ENCODE results near the gene CDK2AP2.
A peak's percentile ranks its signal among the peaks of the same experiment; 100 is the strongest.
"Not testable (repeated sequence)": the region's sequence is repeated elsewhere in the genome, so short reads cannot be mapped to it uniquely, and the experiment has no call there.

Gene CDK2AP2

GRCh38 chr11:67489885-67490726 is 17.9 kb downstream of the CDK2AP2 start:
- no peak for DNase-seq

GRCh38 chr11:67489203-67489884 is 18.6 kb downstream of the CDK2AP2 start:
- no peak for DNase-seq

DNA sequence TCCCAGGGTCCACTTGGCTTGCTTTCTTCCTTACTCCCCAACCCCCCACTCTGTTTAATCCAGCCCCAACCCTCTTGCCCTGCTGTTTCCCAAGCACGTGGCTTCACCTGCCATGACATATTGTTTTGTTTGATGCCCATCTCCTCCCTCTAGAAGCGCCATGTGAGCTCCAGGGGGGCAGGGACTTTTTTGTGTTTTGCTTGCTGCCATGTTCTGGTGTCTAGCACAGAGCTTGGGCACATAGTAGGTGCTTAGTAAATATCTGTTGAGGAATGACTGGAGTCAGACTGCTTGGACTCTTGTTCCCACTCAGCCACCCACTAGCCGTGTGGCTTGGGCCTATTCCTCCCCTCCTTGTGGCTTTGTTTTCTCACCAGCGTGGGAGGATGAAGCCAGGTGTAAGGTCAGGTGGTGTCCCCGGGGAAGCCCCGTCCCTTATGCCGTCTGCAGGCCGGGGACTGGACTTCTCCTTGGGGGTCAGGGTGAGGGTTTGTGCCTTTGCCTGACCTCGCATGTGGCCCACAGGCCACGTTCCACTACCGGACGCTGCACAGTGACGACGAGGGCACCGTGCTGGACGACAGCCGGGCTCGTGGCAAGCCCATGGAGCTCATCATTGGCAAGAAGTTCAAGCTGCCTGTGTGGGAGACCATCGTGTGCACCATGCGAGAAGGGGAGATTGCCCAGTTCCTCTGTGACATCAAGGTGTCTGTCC is 21.3 kb downstream of the CDK2AP2 start:
- DNase-seq, result no peak

DNA sequence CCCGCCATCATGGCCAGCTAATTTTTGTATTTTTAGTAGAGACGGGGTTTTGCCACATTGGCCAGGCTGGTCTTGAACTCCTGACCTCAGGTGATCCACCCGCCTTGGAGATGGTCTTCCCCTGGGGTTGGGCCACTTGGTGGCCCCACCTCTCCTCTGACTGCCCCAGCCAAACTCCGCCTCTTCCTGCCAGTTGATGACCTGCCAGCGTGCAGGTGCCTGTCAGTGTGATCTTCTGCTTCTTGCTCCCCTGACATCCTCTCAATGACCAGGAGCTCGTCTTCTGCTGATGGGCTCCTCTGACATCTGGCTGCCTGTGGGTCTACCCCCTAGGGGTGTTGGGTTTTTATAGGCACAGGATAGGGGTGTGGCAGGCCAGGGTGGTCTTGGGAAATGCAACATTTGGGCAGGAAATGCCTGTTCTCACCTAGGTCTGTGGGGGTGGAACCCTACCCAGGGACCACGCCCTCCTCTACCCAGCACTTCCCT is 22.0 kb downstream of the CDK2AP2 start:
- DNase-seq, result not testable (repeated sequence)

DNA sequence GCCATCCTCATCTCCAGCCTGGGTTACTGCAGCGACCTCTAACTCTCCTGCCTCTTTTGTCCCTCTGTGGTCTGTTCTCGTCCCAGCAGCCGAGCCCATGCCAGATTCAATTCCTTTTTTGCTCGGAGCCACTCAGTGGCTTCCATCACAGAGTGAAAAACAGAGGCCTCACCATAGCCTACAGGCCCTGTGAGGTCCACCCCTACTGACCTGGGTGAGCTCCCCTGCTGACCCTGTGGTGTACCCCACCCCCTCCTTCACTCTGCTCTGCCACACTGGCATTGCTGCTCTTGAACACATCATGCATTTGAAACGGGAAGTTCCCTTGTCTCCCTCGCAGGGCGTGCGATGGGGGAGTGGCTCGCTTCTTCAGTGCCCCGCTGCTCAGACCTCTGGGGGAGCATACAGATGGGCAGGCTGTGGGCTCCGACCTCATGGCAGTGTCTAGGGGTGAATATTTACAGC is 23.1 kb downstream of the CDK2AP2 start:
- DNase-seq, result no peak

DNA sequence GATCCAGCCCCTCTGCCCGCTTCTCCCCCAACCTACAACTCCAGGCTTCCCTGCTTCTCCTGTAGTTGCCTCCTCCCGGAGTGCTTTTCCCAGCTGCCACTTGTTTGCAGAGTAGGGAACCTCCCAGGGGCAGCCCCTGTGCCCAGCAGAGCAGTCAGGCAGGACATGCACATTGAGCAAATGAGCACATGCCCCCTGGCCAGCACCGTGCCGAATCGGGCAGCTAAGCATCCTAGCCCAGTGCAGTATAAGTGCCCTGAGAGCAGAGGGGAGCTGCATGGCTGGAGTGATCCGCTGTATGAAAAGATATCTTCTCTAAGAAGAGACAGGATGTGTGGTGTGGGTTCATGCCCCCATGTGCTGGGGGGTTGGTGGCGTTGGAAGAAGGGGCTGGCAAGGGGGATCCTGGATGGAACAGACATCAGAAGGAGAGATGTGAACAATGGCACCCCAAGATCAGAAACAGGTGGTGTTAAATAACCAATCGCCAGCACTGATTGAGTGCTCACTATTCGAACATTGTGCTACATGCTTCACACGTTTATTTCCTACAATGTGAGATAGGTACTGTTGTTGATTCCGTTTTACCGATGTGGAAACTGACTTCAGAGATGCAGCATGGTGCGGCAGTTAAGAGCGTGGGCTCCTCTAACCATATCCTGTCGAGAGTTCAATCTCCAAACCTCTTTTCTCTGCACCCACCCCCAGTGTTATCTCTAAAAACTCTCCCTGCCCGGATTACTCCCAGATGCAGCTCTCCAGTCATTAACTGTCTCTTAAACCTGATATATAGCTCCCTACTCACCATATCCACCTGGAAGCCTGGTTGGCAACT is 23.9 kb downstream of the CDK2AP2 start:
- DNase-seq, result peak; percentile 15

DNA sequence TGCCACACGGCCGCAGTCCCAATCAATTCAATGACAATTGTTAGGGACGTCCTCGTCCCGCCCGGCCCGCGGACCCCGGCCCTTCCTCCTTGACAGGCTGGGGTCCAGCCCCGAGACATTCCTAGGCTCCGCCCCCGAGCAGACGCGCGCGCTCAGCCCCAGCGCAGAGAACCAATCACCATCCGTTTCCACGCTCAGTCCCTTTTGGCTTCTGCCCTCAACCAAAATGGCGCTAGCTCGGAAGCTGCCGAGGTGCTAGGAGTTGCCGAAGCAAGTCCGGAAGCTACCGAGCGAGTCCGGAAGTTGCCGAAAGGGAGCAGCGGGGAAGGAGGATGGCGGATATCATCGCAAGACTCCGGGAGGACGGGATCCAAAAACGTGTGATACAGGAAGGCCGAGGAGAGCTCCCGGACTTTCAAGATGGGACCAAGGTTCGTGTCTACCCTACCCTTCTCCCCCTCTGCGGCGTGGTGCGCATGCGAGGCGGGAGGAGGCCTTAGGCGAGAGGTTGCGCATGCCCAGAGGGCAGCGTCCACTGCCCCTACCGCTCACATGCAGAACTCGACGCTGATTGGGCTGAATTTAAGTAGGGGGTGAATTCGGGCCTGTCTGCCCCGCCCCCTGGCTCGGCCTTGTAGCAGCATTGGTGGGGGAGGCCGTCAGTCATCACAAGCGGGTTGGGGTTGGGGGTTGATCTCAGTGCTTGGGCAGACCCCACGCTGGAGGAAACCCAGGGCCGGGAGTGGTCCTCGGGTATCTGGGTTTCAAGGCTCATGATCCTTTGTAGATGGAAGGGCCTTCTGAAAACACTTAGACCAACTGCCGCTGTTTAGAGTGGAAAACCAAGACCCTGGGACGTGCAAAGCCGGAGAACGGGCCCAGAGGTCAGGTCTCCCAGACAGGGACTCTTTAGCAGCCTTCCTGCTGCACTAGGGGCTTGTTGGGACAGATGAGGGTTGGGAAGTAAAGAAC is 24.8 kb downstream of the CDK2AP2 start, which contains the start of gene AIP:
AIP (plus strand) TSS at position 200 of the 972 bp plus-strand sequence; CDS start at position 333, 133 bp downstream.
- peak; percentile 99 for DNase-seq

DNA sequence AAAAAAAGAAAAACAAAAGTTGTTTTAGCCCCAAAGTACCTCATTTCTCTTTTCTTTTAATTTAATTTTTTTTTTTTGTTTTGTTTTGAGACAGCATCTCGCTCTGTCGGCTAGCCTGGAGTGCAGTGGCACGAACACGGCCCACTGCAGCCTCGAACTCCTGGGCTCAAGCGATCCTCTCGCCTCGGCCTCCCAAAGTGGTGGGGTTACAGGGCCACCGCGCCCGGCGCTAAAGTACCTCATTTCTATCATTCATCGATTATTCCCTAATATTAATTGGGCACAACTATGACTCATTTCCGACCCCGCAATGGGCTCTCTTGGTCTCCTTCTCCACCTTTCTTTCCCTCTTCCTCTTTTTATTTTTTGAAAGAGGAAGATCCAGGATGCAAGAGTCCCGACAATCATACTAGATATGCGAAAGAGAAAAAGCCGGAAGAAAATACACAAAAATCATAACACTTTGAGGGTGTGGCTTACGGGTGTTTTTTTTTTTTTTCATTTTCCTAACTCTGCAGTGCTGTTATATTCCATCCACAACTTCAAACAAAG is 25.6 kb downstream of the CDK2AP2 start:
- DNase-seq, result no peak

DNA sequence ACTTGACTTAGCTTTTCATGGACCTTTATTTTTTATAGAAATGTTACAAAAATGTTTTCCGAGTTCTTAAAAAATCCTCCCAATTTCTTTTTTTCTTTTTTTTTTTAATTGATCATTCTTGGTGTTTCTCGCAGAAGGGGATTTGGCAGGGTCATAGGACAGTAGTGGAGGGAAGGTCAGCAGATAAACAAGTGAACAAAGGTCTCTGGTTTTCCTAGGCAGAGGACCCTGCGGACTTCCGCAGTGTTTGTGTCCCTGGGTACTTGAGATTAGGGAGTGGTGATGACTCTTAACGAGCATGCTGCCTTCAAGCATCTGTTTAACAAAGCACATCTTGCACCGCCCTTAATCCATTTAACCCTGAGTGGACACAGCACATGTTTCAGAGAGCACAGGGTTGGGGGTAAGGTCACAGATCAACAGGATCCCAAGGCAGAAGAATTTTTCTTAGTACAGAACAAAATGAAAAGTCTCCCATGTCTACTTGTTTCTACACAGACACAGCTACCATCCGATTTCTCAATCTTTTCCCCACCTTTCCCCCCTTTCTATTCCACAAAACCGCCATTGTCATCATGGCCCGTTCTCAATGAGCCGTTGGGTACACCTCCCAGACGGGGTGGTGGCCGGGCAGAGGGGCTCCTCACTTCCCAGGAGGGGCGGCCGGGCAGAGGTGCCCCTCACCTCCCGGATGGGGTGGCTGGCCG is 30.5 kb downstream of the CDK2AP2 start:
- DNase-seq, result not testable (repeated sequence)

DNA sequence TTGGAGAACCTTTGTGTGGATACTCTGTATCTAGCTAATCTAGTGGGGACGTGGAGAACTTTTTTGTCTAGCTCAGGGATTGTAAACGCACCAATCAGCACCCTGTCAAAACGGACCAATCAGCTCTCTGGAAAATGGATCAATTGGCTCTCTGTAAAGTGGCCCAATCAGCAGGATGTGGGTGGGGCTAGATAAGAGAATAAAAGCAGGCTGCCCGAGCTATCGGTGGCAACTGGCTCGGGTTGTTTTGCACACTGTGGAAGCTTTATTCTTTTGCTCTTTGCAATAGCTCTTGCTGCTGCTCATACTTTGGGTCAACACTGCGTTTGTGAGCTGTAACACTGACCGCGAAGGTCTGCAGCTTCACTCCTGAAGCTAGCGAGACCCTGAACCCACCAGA is 31.3 kb downstream of the CDK2AP2 start:
- DNase-seq, result not testable (repeated sequence)

- no peak for DNase-seq
Measured at GRCh38 chr11:67472882-67473281, 35.1 kb downstream of the CDK2AP2 start.

- no peak for DNase-seq
Measured at GRCh38 chr11:67470337-67471002, 37.5 kb downstream of the CDK2AP2 start.

DNA sequence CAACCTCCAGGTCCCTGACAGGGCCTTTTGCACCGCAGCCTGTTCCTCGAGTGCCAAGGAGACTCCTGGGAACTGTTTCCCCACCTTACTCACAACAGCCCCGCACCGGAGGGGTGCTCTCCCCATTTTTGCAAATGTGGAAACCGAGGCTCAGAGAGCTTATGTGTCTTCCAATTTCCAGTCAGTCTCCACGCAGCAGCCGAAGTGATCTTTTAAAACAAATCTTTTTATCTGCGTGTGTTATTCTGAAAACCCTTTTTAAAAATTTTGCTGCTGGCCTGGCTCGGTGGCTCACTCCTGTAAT is 38.5 kb downstream of the CDK2AP2 start:
- DNase-seq, result no peak

- peak; percentile 90 for DNase-seq
Measured at GRCh38 chr11:67468759-67469507, 39.0 kb downstream of the CDK2AP2 start, which contains the start of gene TMEM134. TSS of gene TMEM134 (minus strand) at chr11:67469251. CDS start at chr11:67469192, 59 bp downstream.

- no peak for DNase-seq
Measured at GRCh38 chr11:67468456-67468758, 39.6 kb downstream of the CDK2AP2 start.

DNA sequence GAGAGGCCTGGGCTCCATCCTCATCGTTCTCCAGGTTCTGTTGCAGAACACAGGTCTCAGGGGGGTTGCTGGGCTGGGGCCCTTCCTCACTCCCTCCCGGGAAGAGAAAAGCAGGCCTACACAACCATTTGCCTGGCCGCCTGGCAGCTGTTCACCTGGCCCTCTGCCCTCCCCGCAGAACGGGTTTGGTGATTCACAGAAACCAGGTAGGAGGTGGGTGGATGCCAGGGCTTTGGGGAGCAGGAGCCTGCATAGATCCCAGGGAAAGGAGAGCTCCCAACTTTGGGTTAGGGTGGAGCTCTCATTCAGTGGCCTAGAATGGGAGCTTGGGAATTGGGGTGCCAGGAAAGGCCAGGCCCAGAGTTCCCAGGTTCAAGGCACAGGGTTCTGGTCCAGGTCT is 39.9 kb downstream of the CDK2AP2 start:
- DNase-seq, result peak; percentile 38

GRCh38 chr11:67466962-67467771 is 40.8 kb downstream of the CDK2AP2 start:
- DNase-seq, result peak; percentile 19

DNA sequence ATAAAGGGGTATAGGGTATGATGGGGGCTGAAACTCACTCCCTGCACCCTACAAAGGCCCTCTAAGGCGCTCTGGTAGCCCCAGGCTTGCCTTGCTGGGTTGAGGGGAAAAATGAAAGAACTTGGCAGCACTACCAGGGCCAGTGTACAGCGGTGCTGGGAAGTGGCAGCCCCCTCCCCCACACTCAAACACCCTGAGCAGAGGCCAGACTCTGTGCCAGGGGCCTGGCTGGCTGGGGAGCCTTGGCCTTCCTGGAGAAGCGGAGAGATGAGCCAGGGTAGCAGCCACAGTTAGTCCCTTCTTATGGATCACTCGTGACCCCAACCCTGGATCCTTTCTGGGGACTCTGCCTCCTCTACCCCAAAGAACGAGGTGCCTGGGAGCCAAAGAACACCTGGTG is 41.6 kb downstream of the CDK2AP2 start:
- DNase-seq, result no peak
